ENCODE data around the gene HNMT.

The HNMT gene

DNA sequence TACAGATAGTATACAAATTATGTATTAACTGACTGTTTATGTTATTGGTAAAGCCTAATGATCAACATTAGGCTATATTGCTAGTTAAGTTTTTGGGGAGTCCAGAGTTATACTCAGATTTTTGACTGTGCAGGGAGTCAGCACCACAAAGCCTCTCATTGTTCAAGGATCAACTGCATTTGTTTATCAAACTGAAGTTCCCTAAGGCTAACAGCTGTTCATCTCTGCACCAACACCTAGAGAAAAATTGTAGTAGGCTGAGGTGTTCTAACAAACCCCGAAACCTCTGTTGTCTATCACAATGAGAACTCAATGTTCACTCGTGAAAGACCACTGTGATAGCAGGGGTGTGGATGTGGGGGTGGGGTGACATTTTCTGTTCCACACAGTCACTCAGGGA, 97.7 kb downstream of the HNMT start:
- DNase-seq = no peak

DNA sequence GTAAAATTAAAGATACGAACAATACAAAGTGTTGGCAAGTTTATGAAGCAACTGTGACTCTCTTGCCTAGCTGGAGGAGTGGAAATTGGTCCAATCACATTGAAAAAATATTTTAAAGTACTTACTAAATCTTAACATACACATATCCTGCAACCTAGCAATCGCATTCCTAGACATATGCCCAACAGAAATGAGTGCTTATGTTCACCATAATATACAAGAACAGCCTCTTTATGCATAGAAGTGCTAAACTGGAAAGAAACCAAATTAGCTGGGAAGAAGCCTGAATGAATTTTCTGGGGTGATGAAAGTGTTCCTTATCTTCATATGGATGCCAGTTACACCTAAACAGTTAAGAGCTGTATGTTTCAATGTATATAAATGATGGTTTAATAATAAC, 98.9 kb downstream of the HNMT start:
- no peak for DNase-seq
